ENCODE measurements around the gene NOX1.
"Not testable (repeated sequence)": the region's sequence is repeated elsewhere in the genome, so short reads cannot be mapped to it uniquely, and the experiment has no call there.

NOX1 gene

GRCh38 chrX:100819534-100819836 lies 54.7 kb downstream of the NOX1 start:
- no peak for DNase-seq

- no peak for DNase-seq
These were observed 56.8 kb downstream of the NOX1 start for GRCh38 chrX:100817340-100817739.

- DNase-seq: no peak
These were observed 61.7 kb downstream of the NOX1 start for GRCh38 chrX:100812216-100813158.

GRCh38 chrX:100808265-100808664 lies 65.9 kb downstream of the NOX1 start:
- DNase-seq: not testable (repeated sequence)

GRCh38 chrX:100804780-100805179 lies 69.4 kb downstream of the NOX1 start:
- no peak for DNase-seq

- no peak for DNase-seq
These were observed 71.3 kb downstream of the NOX1 start for GRCh38 chrX:100802843-100803242.

GRCh38 chrX:100798484-100799214 lies 75.5 kb downstream of the NOX1 start:
- no peak for DNase-seq

- DNase-seq: no peak
These were observed 76.8 kb downstream of the NOX1 start for GRCh38 chrX:100797359-100797758.

GRCh38 chrX:100796371-100796770 lies 77.8 kb downstream of the NOX1 start:
- not testable (repeated sequence) for DNase-seq

Measured in stimulated activated naive CD4-positive, alpha-beta T cell (primary cell).